Psoas muscle (tissue), 8 donors: Measurements from ENCODE around the gene ANKRD18B. TPM values are rescaled to one million over a fixed set of nuclear protein-coding genes. Genes with fewer than 3 reads are reported as not detected.
A peak's percentile ranks its signal among the peaks of the same experiment; 100 is the strongest.
"Not testable (repeated sequence)": the region's sequence is repeated elsewhere in the genome, so short reads cannot be mapped to it uniquely, and the experiment has no call there.

Experiments used
- ATAC-seq, 4 donors: fragments of 200-7000 bp; cut with Tn5 transposase; one replicate each; pipeline ENCODE4 v1.9.1; 2020; ENCODE audit warnings: moderate library complexity in 3 of 4, mild to moderate bottlenecking in 2 of 4
- DNase-seq, 2 donors: peaks; one replicate each; pipeline ENCODE4 v3.0.0-alpha.2; 2020
- H3K27ac ChIP-seq: fragments of 200-600 bp; one replicate; pipeline ENCODE4 v1.8.0; 2022
- H3K27me3 ChIP-seq, 3 donors: fragments of 200-600 bp in 1 of 3; one replicate each; pipeline versions ENCODE4 v1.6.1 to v1.8.0; 2013 to 2022; ENCODE audit warnings: low read length in 2 of 3, mild to moderate bottlenecking in 2 of 3, moderate library complexity in 1 of 3; ENCODE audit not compliant: insufficient read depth in 3 of 3
- H3K36me3 ChIP-seq, 2 donors: fragments of 200-600 bp in 1 of 2; one replicate each; pipeline versions ENCODE4 v1.6.1 to v1.8.0; 2013 to 2022; ENCODE audit warnings: low read depth in 1 of 2, mild to moderate bottlenecking in 1 of 2, moderate library complexity in 1 of 2; ENCODE audit not compliant: insufficient read depth in 1 of 2
- H3K4me1 ChIP-seq: fragments of 200-600 bp; one replicate; pipeline ENCODE4 v1.8.0; 2022
- H3K4me3 ChIP-seq: fragments of 200-600 bp; one replicate; pipeline ENCODE4 v1.8.0; 2022; ENCODE audit warnings: mild to moderate bottlenecking
- H3K9me3 ChIP-seq: fragments of 200-600 bp; one replicate; pipeline ENCODE4 v1.8.0; 2022
- WGBS, 3 donors: extraction: QIAGEN DNeasy Blood & Tissue Kit; methylation state at CpG; one replicate each; pipeline versions ENCODE4 v1.1.6 to v1.1.7; 2013; 5-methylcytosine and 5-hydroxymethylcytosine counted together
- intact Hi-C, 2 donors: fragments of 100-400 bp; cut with DNase I; formaldehyde crosslinking; loops; one replicate each; pipeline versions ENCODE4 v1.11.0 to v1.14.2; 2022
- polyA plus RNA-seq, 3 donors: library from polyadenylated mRNA; stranded (reverse); fragments of 200-250 nt; gene quantifications; one replicate each; pipeline ENCODE4 v1.2.3, GENCODE V29; 2013
- total RNA-seq, 4 donors: library from RNA; stranded (reverse); fragmentation: NEBNext Ultra II Directional in 2 of 4; extraction: Animal tissue kit (Norgen Biotek cat#: 25700) in 2 of 4; gene quantifications; one replicate each; pipeline versions ENCODE4 v1.2.1 to v1.2.4, GENCODE V29; 2021 to 2023
- TF ChIP-seq, protein P1 (sequence below): fragments of 200-600 bp; IDR thresholded peaks from one replicate; pipeline ENCODE4 v1.8.0; 2022; ENCODE audit warnings: antibody characterized with exemption
- donor health status: healthy with polysubstance abuse.
- donor health status: DM: no; HTN: no; CAD: no; lungs with moderate emphysema.
- donor health status: Bipolar disorder and iron deficiency.
- donor health status: healthy.
- donor health status: DM: yes; HTN: yes; CAD: no.
- donor health status: DM: no; HTN: no; CAD: no.
- donor health status: DM: no; HTN: no; CAD: no.
- donor health status: DM: yes; HTN: yes; CAD: no.

ANKRD18B gene
- total and polyA plus RNA-seq, 7 donors = 0.01 to 0.43 (median 0.25) TPM; not detected in 2

DNA sequence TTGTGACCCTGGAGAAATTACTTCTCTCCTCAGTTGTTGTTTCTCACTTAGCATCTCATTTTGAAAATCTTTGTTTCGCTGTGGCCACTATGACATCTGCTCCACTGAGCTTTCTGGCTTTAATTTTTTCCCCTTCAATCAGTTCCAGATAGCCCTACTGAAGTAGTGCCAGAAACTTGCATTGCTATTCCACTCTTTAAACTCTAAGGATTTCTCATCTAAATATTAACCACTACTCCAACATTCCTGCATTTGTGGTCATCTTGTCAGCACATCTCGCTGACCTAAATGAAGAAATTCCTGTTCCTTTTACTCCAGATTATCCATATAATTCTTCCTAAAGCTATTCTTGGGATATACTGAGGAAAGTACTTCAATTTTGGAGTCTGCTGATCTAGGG lies 35.0 kb upstream of the ANKRD18B start:
- WGBS, 3 donors = 72 to 84% (median 79%) methylated on average over 2 of the region's 2 CpGs
- TF ChIP-seq, protein P1, sequence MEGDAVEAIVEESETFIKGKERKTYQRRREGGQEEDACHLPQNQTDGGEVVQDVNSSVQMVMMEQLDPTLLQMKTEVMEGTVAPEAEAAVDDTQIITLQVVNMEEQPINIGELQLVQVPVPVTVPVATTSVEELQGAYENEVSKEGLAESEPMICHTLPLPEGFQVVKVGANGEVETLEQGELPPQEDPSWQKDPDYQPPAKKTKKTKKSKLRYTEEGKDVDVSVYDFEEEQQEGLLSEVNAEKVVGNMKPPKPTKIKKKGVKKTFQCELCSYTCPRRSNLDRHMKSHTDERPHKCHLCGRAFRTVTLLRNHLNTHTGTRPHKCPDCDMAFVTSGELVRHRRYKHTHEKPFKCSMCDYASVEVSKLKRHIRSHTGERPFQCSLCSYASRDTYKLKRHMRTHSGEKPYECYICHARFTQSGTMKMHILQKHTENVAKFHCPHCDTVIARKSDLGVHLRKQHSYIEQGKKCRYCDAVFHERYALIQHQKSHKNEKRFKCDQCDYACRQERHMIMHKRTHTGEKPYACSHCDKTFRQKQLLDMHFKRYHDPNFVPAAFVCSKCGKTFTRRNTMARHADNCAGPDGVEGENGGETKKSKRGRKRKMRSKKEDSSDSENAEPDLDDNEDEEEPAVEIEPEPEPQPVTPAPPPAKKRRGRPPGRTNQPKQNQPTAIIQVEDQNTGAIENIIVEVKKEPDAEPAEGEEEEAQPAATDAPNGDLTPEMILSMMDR = no peak
- Histone ChIP-seq H3K27ac (no peak overlapping the region), H3K9me3 (no peaks in the 10 kb centered on the region), H3K36me3 (no peaks in the 10 kb centered on the region), H3K4me1 (no peaks in the 10 kb centered on the region), H3K27me3 (no peaks in the 10 kb centered on the region), H3K4me3 (no peak overlapping the region)
- ATAC-seq (no peak), DNase-seq (no peak)
- intact Hi-C loops = no loop called here

DNA sequence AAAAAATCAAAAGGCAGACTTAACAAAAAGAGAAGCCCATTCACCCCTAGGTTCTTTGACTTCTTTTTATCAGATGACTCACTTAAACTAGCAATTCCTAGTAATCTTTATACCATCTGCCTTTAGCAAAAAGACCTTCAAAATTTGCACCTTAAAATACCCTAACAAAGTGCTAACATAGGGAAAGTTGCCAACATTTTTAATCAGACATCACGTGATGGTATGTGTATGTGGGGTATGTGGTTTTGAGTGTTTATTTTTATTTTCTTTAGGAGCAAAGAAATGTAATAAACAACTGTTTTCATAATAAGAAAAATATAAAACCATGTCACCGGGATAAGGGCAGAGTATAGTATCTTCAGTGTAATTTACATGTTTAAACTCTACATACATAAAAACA lies 30.2 kb upstream of the ANKRD18B start:
- H3K27me3 ChIP-seq, H3K36me3 ChIP-seq, H3K4me3 ChIP-seq, DNase-seq, H3K4me1 ChIP-seq, intact Hi-C loops, ATAC-seq, H3K27ac ChIP-seq, H3K9me3 ChIP-seq: not testable (repeated sequence)
- WGBS, 3 donors = 62 to 77% (median 67%) methylated on average over 2 of the region's 2 CpGs

DNA sequence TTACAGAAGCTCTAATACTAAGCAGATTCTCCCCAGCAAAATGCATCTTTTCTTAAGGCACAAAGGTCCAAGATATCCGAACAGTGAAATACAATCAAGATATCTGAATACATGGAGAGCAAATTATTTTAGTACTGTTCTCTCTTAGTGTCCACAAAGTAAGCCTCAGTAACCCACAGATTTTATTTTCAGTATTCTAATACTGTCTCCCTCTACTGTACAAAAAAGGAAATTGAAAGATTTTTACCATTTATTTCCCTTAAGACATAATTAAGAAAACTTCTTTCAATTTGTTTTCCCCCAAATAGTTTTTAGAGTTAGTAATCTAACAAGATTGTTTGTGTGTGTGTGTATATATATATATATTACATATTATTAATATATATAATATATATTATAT lies 25.7 kb upstream of the ANKRD18B start:
- DNase-seq (no peak), ATAC-seq (no peak)
- Histone ChIP-seq H3K27me3 (no peaks in the 10 kb centered on the region), H3K4me1 (no peaks in the 10 kb centered on the region), H3K27ac (no peak overlapping the region), H3K4me3 (no peak overlapping the region), H3K36me3 (no peaks in the 10 kb centered on the region), H3K9me3 (no peaks in the 10 kb centered on the region)
- intact Hi-C loops = no loop called here
- TF ChIP-seq, protein P1 = peak; percentile 8
- 82 to 89% (median 89%) methylated on average over 1 of the region's 1 CpG for whole genome bisulfite sequencing, 3 donors

DNA sequence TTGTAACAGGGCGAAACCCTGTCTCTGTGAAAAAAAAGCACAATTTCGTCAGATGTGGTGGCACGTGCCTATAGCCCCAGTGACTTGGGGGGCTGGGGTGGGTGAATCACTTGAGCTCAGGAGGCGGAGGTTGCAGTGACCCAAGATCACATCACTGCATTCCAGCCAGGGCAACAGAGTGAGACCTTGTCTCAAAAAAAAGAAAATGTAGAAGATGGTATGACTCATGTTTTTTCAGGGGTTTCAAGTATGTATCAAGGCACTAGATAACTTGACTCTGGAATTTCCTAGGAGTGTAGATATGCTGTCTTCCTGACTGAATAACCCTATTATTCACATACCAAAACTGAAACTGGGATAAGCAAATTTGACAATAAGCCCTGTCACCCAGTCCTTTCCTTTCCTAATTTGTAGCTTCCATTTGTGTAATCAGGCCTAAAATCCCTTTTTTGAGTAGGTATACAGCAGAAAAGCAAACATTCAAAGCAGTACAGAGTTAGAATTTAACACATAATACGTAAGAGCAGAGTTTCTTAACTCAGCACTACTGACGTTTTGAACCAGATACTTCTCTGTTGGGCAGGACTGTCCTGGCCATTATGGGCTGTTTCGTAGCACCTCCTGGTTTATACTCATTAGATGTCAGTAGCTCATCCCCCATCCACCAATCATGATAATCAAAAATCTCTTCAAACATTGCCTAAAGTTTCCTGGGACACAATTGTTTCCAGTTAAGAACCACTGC lies 17.3 kb upstream of the ANKRD18B start:
- no peak for DNase-seq
- H3K4me3 ChIP-seq = no peak overlapping the region
- H3K4me1 ChIP-seq = no peaks in the 10 kb centered on the region
- WGBS, 3 donors = 82 to 92% (median 86%) methylated on average over 7 of the region's 7 CpGs
- intact Hi-C loops = no loop called here
- TF ChIP-seq, protein P1 = no peak
- no peaks in the 10 kb centered on the region for H3K9me3 ChIP-seq
- no peaks in the 10 kb centered on the region for H3K36me3 ChIP-seq
- H3K27ac ChIP-seq = no peak overlapping the region
- no peak for ATAC-seq
- H3K27me3 ChIP-seq = no peaks in the 10 kb centered on the region

DNA sequence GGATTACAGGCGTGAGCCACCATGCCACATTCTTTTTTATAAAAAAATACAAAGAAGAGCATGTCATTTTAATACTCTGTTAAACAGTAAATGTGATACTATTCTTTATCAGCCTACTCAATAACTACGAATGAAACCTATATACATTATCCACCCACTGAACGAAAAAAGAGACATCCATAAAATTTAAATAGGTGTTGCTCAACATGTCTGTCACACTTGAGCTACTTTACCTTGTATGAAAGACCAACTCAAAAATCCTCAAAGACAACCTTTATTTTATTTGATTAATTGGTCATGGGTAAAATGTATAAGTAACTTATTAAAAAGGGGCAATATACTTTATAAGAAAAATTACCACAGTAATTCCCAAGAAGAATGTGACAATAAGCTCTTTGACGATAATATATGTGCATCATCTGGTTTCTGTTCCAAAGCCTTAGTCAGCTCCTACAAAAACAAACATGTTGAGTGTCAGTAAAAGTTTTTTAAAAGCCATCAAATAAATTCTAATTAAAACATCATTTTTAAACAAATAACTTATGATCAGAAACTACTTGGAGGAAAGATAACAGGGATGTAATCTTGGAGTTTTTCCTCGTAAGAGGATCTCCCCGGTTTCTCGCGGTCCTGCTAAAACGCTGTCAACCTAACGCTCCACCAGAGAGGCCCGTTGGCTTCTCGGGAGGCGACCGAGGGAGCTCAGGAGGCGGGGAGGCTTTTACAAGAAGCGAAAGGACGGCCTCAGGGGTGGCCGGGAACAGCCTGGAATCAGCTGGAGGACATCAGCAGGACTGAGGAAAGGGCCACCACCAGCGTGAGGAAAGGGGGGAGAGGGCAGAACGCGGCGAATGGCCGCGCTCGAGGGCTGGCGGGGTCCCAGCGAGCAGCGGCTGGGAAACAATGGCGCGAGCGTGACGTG lies 13.5 kb upstream of the ANKRD18B start:
- Histone ChIP-seq H3K27me3 (no peaks in the 10 kb centered on the region), H3K9me3 (no peaks in the 10 kb centered on the region), H3K4me3 (peak overlapping the region; percentile 74), H3K36me3 (no peaks in the 10 kb centered on the region), H3K27ac (peak overlapping the region; percentile 84), H3K4me1 (no peaks in the 10 kb centered on the region)
- WGBS, 3 donors = 9% methylated on average over 32 of the region's 32 CpGs
- ATAC-seq (peak; percentile 88 to 97 (median 90)), DNase-seq (peak; percentile 51 to 77)
- intact Hi-C loops = no loop called here
- TF ChIP-seq, protein P1 = no peak

DNA sequence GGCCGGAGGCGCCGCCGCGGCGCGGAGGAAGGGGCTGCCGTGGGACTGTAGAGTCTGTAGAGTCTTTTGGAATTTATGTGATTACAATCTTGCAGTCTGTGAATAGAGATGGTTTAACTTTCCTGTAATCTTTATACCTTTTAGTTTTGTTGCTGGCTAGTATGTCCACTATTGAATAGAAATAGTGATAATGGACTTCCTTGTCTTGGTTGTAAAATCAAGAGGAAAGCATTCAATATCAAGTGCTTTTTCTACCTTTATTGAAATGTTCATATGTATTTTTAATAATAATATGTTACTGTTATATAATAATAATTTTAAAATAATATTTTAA lies 12.9 kb upstream of the ANKRD18B start:
- H3K27me3 ChIP-seq, H3K9me3 ChIP-seq, H3K4me1 ChIP-seq, H3K36me3 ChIP-seq, DNase-seq, intact Hi-C loops: not testable (repeated sequence)
- ATAC-seq = peak in 1 of 4 donors; percentile 22
- Histone ChIP-seq H3K4me3 (peak overlapping the region; percentile 74), H3K27ac (peak overlapping the region; percentile 84)
- WGBS, 3 donors = 0 to 1% (median 1%) methylated on average over 8 of the region's 8 CpGs

DNA sequence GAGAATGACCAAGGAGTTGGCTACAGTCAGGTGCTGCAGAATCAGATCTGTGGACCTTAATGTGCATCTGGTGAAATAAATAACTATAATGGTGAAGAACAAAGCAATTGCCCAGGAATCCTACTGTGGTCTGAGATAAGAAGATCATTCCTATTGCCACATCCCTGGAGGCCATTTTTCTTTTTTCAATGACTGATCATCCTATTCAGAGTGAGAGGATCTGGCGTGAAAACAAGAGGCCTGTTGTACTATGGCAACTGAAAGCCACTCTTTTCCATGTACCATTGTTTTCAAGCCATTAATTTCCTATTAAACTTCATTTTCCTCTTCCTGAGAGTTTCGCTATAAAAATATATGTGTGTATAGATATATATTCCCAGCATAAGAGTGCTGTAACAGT lies 11.5 kb upstream of the ANKRD18B start:
- H3K36me3 ChIP-seq, H3K4me1 ChIP-seq, intact Hi-C loops, ATAC-seq, DNase-seq, H3K9me3 ChIP-seq, H3K27me3 ChIP-seq, H3K27ac ChIP-seq, H3K4me3 ChIP-seq: not testable (repeated sequence)
- WGBS, 3 donors = 88 to 95% (median 90%) methylated on average over 2 of the region's 2 CpGs
